ENCODE results near the gene STK24. TPM values are rescaled to one million over a fixed set of nuclear protein-coding genes. Genes with fewer than 3 reads are reported as not detected.

STK24 gene
- total and polyA plus RNA-seq, 10 of the 15 experiments (the other 5 are each of a cell fraction or from before 2014, with no cell fraction given): 7.5 to 115 (median 52.9) TPM

DNA sequence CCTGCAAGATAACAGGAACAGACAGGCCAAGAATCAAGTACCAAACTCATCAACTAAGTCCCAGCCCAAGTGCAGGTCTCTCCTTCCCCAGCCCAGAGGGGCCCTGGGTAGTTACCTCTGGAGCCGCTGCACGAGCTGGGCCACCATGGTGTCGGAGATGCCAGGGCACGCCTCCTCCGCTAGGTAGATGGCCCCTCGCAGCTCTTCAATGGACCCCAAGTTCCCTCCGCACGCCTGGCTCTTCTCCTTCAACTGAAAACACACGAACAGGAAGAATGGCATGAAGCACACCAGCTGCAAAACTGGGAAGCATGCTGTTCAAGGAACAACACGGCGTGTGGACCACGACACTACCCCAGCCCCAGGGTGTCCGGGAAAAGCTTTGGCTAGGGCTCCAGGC, 119.9 kb downstream of the STK24 start:
- ChIA-PET SMC1A (ENCODE audit: uncharacterized antibody, unreplicated experiment) (interaction anchor here (0.6 kb wide), 1 partner anchor 50 kb away, joined by 3 read pairs; no protein-coding TSS in a partner anchor), RAD21 (ENCODE audit: unreplicated experiment) (interaction anchor here (0.7 to 2.4 kb wide), 3 partner anchors 12 to 69 kb away, joined by 3 to 8 read pairs (median 4); no protein-coding TSS in a partner anchor), POLR2A (interaction anchor here (0.6 to 0.7 kb wide), 3 partner anchors 35 to 281 kb away, joined by 3 to 7 read pairs (median 4); no protein-coding TSS in a partner anchor), CTCF (interaction anchor here (0.6 to 2.3 kb wide), 5 partner anchors 10 to 215 kb away, joined by 3 to 8 read pairs (median 3); no protein-coding TSS in a partner anchor)
- H3K27me3 ChIP-seq (replicated peaks in 1 of 2; ENCODE audit: control insufficient read depth in 2 of 2, insufficient read depth in 2 of 2, low read length in 1 of 2): no peaks in the 10 kb centered on the region
- no peak overlapping the region for H3K4me2 ChIP-seq (ENCODE audit: control insufficient read depth, insufficient read depth)
- no peaks in the 10 kb centered on the region for H3K4me1 ChIP-seq (ENCODE audit: control insufficient read depth, insufficient read depth, low read length)
- DNase-seq (ENCODE audit: low read depth, low spot score) (no peak), FAIRE-seq (no peak), ATAC-seq (no peak)
- H3K27ac ChIP-seq (ENCODE audit: control insufficient read depth, insufficient read depth): no peak overlapping the region
- in situ Hi-C loops (cut with MboI): no loop called here
- WGBS (ENCODE audit: insufficient coverage, insufficient replicate concordance, low lambda C conversion rate, missing lambda C conversion rate): 94% methylated on average over 13 of the region's 13 CpGs
- no peak overlapping the region for H2AFZ ChIP-seq (ENCODE audit: control insufficient read depth, low read depth, low read length)
- TF ChIP-seq FOS (IDR thresholded peaks at IDR 0.05; ENCODE audit: borderline replicate concordance, extremely low read depth, insufficient read length): no peak
- TF ChIP-seq, protein P1, sequence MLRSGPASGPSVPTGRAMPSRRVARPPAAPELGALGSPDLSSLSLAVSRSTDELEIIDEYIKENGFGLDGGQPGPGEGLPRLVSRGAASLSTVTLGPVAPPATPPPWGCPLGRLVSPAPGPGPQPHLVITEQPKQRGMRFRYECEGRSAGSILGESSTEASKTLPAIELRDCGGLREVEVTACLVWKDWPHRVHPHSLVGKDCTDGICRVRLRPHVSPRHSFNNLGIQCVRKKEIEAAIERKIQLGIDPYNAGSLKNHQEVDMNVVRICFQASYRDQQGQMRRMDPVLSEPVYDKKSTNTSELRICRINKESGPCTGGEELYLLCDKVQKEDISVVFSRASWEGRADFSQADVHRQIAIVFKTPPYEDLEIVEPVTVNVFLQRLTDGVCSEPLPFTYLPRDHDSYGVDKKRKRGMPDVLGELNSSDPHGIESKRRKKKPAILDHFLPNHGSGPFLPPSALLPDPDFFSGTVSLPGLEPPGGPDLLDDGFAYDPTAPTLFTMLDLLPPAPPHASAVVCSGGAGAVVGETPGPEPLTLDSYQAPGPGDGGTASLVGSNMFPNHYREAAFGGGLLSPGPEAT (IDR thresholded peaks at IDR 0.05; ENCODE audit: low read depth): no peak
- no peak for TF ChIP-seq TAF1 (IDR thresholded peaks at IDR 0.05; ENCODE audit: borderline replicate concordance, low read depth, low read length)
- no peak for TF ChIP-seq CREM (IDR thresholded peaks at IDR 0.05; ENCODE audit: low read depth)
- TF ChIP-seq MTA2 (IDR thresholded peaks at IDR 0.05; ENCODE audit: low read depth): no peak
- TF ChIP-seq CHD1 (IDR thresholded peaks at IDR 0.05; ENCODE audit: low read depth, low read length): no peak
- H4K20me1 ChIP-seq (ENCODE audit: control insufficient read depth, insufficient read depth): no peaks in the 10 kb centered on the region
- peaks cover 28 to 37% of the 10 kb centered on the region in 2 experiments for H3K36me3 ChIP-seq (ENCODE audit: control insufficient read depth in 2 of 2, insufficient read depth in 2 of 2, low read length in 1 of 2)
- BruUV-seq (replicated peaks): no TSS peak
- no peaks in the 10 kb centered on the region for H3K9me3 ChIP-seq (replicated peaks; ENCODE audit: control insufficient read depth, insufficient read depth, low read length)
- H3K4me3 ChIP-seq: no peak overlapping the region
- no peak overlapping the region for H3K9ac ChIP-seq (ENCODE audit: control insufficient read depth, insufficient read depth, low read length)
- intact Hi-C loops (cut with micrococcal nuclease; ENCODE audit: unreplicated experiment): no loop called here
- no peaks in the 10 kb centered on the region for H3K79me2 ChIP-seq (ENCODE audit: control insufficient read depth, insufficient read depth, low read length)
